BLaER1 treated with 17β-estradiol and CSF1 and Interleukin-3, amounts not matched to agents 10 nM and 100 nM (cell line): ENCODE measurements around the gene NCOA1.
"Not testable (repeated sequence)": the region's sequence is repeated elsewhere in the genome, so short reads cannot be mapped to it uniquely, and the experiment has no call there.

Experiments used
- H3K27ac ChIP-seq, 11 experiments: shearing (Covaris generic); formaldehyde crosslinking; 2 replicates each; pipeline ENCODE4 v1.8.1; 2022
- H3K27me3 ChIP-seq, 11 experiments: shearing (Covaris generic); formaldehyde crosslinking; 2 replicates each; pipeline ENCODE4 v1.8.1; 2022
- H3K36me3 ChIP-seq, 11 experiments: shearing (Covaris generic); formaldehyde crosslinking; 2 replicates each; pipeline ENCODE4 v1.8.1; 2022
- H3K4me1 ChIP-seq, 10 experiments: shearing (Covaris generic); formaldehyde crosslinking; 2 replicates each; pipeline ENCODE4 v1.8.1; 2022
- H3K4me2 ChIP-seq, 11 experiments: shearing (Covaris generic); formaldehyde crosslinking; 2 replicates each; pipeline ENCODE4 v1.8.1; 2022
- H3K4me3 ChIP-seq, 10 experiments: shearing (Covaris generic); formaldehyde crosslinking; 2 replicates each; pipeline ENCODE4 v1.8.1; 2022
- H3K9ac ChIP-seq, 11 experiments: shearing (Covaris generic); formaldehyde crosslinking; 2 replicates each; pipeline ENCODE4 v1.8.1; 2022
- H3K9me3 ChIP-seq, 11 experiments: shearing (Covaris generic); formaldehyde crosslinking; replicated peaks in 1 of 11; 2 replicates each; pipeline ENCODE4 v1.8.1; 2022
- H4K20me1 ChIP-seq, 11 experiments: shearing (Covaris generic); formaldehyde crosslinking; 2 replicates each; pipeline ENCODE4 v1.8.1; 2022
- Cebpa-rat ChIP-seq, 11 experiments: shearing (Covaris generic); IDR thresholded peaks; 2 replicates each; pipeline ENCODE4 v1.8.1; 2022

The NCOA1 gene

DNA sequence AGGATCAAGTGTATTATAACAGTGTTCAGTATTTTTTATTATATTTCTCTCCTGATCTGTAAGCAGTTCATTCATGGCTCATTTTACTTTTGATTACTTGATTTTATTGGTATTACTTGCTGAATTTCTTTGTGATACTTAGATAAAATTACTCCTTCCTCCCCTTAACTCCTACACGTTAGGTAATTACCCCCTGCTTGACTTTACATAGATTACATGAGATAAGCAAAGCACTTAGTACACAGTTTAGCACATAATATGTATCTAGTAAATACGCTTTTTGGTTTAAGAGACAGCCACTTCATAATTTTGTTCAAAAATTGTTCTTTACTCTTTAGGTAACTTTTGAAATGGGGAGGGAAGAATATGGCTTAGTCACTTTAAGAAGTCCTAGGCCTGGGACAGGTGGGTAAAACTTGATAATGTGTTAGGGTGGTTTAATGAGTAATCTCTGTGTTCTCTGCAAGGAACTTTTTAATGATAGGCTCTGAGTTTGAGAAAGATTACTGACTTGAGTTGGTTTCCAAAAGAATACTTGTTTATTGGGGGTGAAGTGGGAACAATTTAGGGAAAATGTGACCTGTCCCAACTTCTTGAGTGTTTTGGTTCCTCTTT, 80.9 kb downstream of the NCOA1 start:
- H3K27me3 ChIP-seq = no peaks in the 10 kb centered on the region
- no peak overlapping the region for H3K4me3 ChIP-seq
- peaks cover 2 to 61% (median 6%) of the 10 kb centered on the region in 11 experiments; a peak in 19 of 22 replicates for H3K36me3 ChIP-seq
- H3K9ac ChIP-seq = no peak overlapping the region
- peaks cover under 1 to 13% (median 10%) of the 10 kb centered on the region in 11 experiments for H3K9me3 ChIP-seq
- no peak overlapping the region for H3K4me2 ChIP-seq
- TF ChIP-seq Cebpa-rat (IDR thresholded peaks at IDR 0.05) = no peak
- peaks cover 0 to 11% (median 0%) of the 10 kb centered on the region in 10 experiments; a peak in 3 of 20 replicates for H3K4me1 ChIP-seq
- H3K27ac ChIP-seq = no peak overlapping the region
- peaks cover 0 to 87% (median 0%) of the 10 kb centered on the region in 11 experiments; a peak in 4 of 22 replicates for H4K20me1 ChIP-seq

GRCh38 chr2:24576146-24576545, 85.1 kb downstream of the NCOA1 start:
- no peak for TF ChIP-seq Cebpa-rat (IDR thresholded peaks at IDR 0.05)
- no peak overlapping the region for H3K4me3 ChIP-seq
- no peak overlapping the region for H3K27ac ChIP-seq
- H4K20me1 ChIP-seq = peaks cover 0 to 98% (median 0%) of the 10 kb centered on the region in 11 experiments; a peak in 4 of 22 replicates
- peaks cover 0 to 27% (median 2%) of the 10 kb centered on the region in 10 experiments; a peak in 8 of 20 replicates for H3K4me1 ChIP-seq
- H3K4me2 ChIP-seq = 0 out of 22 replicates have a peak overlapping the region, but pooled peaks of 1 of the 11 experiments have one; percentile 13
- H3K9ac ChIP-seq = no peak overlapping the region
- H3K27me3 ChIP-seq = no peaks in the 10 kb centered on the region
- H3K36me3 ChIP-seq = peaks cover 0 to 44% (median under 1%) of the 10 kb centered on the region in 11 experiments; a peak in 9 of 22 replicates
- peaks cover 0 to 5% (median under 1%) of the 10 kb centered on the region in 11 experiments; a peak in 8 of 22 replicates for H3K9me3 ChIP-seq

GRCh38 chr2:24576617-24577016, 85.6 kb downstream of the NCOA1 start:
- no peak overlapping the region for H3K4me2 ChIP-seq
- TF ChIP-seq Cebpa-rat (IDR thresholded peaks at IDR 0.05) = no peak
- peaks cover 0 to 10% (median 5%) of the 10 kb centered on the region in 11 experiments; a peak in 8 of 22 replicates for H3K9me3 ChIP-seq
- H3K4me3 ChIP-seq = no peak overlapping the region
- peaks cover 0 to 30% (median 2%) of the 10 kb centered on the region in 10 experiments; a peak in 8 of 20 replicates for H3K4me1 ChIP-seq
- H3K27ac ChIP-seq = no peak overlapping the region
- H3K27me3 ChIP-seq = no peaks in the 10 kb centered on the region
- H3K36me3 ChIP-seq = peaks cover 0 to 44% (median 5%) of the 10 kb centered on the region in 11 experiments; a peak in 9 of 22 replicates
- peaks cover 0 to 98% (median 0%) of the 10 kb centered on the region in 11 experiments; a peak in 4 of 22 replicates for H4K20me1 ChIP-seq
- H3K9ac ChIP-seq = no peak overlapping the region

- peaks cover 0 to 30% (median 2%) of the 10 kb centered on the region in 10 experiments; a peak in 8 of 20 replicates for H3K4me1 ChIP-seq
- peaks cover 0 to 98% (median 0%) of the 10 kb centered on the region in 11 experiments; a peak in 4 of 22 replicates for H4K20me1 ChIP-seq
- peaks cover 0 to 37% (median 5%) of the 10 kb centered on the region in 11 experiments; a peak in 10 of 22 replicates for H3K36me3 ChIP-seq
- no peak for TF ChIP-seq Cebpa-rat (IDR thresholded peaks at IDR 0.05)
- no peak overlapping the region for H3K4me3 ChIP-seq
- H3K4me2 ChIP-seq = peak overlapping the region in 3 of 11 experiments; percentile 8 to 45 (median 17); a peak in 4 of 22 replicates
- H3K9ac ChIP-seq = no peak overlapping the region
- H3K27me3 ChIP-seq = no peaks in the 10 kb centered on the region
- H3K9me3 ChIP-seq = peaks cover 0 to 10% (median 7%) of the 10 kb centered on the region in 11 experiments; a peak in 9 of 22 replicates
- no peak overlapping the region for H3K27ac ChIP-seq
Measured at GRCh38 chr2:24577481-24577880, 86.4 kb downstream of the NCOA1 start.

- no peak for TF ChIP-seq Cebpa-rat (IDR thresholded peaks at IDR 0.05)
- Histone ChIP-seq H4K20me1 (peaks cover 0 to 86% (median 0%) of the 10 kb centered on the region in 11 experiments; a peak in 4 of 22 replicates), H3K27ac (no peak overlapping the region), H3K9me3 (peaks cover 0 to 12% (median 7%) of the 10 kb centered on the region in 11 experiments; a peak in 9 of 22 replicates), H3K4me1 (peaks cover 0 to 30% (median 2%) of the 10 kb centered on the region in 10 experiments; a peak in 8 of 20 replicates), H3K36me3 (peaks cover 0 to 45% (median 5%) of the 10 kb centered on the region in 11 experiments; a peak in 10 of 22 replicates), H3K9ac (no peak overlapping the region), H3K27me3 (no peaks in the 10 kb centered on the region), H3K4me3 (no peak overlapping the region), H3K4me2 (no peak overlapping the region)
Measured at GRCh38 chr2:24579053-24579803, 88.2 kb downstream of the NCOA1 start.

GRCh38 chr2:24580561-24580960, 89.5 kb downstream of the NCOA1 start:
- Histone ChIP-seq H3K4me2 (no peak overlapping the region), H3K36me3 (peaks cover 0 to 54% (median 5%) of the 10 kb centered on the region in 11 experiments; a peak in 10 of 22 replicates), H3K27me3 (no peaks in the 10 kb centered on the region), H3K9ac (no peak overlapping the region), H4K20me1 (peaks cover 0 to 83% (median 0%) of the 10 kb centered on the region in 11 experiments; a peak in 4 of 22 replicates), H3K4me3 (no peak overlapping the region), H3K4me1 (peaks cover 0 to 30% (median 2%) of the 10 kb centered on the region in 10 experiments; a peak in 8 of 20 replicates), H3K9me3 (peaks cover 0 to 12% (median 7%) of the 10 kb centered on the region in 11 experiments; a peak in 9 of 22 replicates), H3K27ac (no peak overlapping the region)
- no peak for TF ChIP-seq Cebpa-rat (IDR thresholded peaks at IDR 0.05)

GRCh38 chr2:24581971-24582370, 90.9 kb downstream of the NCOA1 start:
- Histone ChIP-seq H3K9me3 (peaks cover 0 to 12% (median 7%) of the 10 kb centered on the region in 11 experiments; a peak in 9 of 22 replicates), H3K4me1 (peaks cover 0 to 26% (median 2%) of the 10 kb centered on the region in 10 experiments; a peak in 8 of 20 replicates), H4K20me1 (peaks cover 0 to 80% (median 0%) of the 10 kb centered on the region in 11 experiments; a peak in 6 of 22 replicates), H3K36me3 (peaks cover 0 to 57% (median 13%) of the 10 kb centered on the region in 11 experiments; a peak in 14 of 22 replicates)
- not testable (repeated sequence) for H3K27me3 ChIP-seq, H3K4me3 ChIP-seq, H3K4me2 ChIP-seq, H3K9ac ChIP-seq, H3K27ac ChIP-seq

- H3K9me3 ChIP-seq = peaks cover 0 to 6% (median 0%) of the 10 kb centered on the region in 11 experiments; a peak in 3 of 22 replicates
- peaks cover 0 to 83% (median 15%) of the 10 kb centered on the region in 11 experiments; a peak in 16 of 22 replicates for H3K36me3 ChIP-seq
- peaks cover 0 to 7% (median 0%) of the 10 kb centered on the region in 10 experiments; a peak in 2 of 20 replicates for H3K4me1 ChIP-seq
- H4K20me1 ChIP-seq = peaks cover 0 to 80% (median 0%) of the 10 kb centered on the region in 11 experiments; a peak in 6 of 22 replicates
- H3K27ac ChIP-seq = no peak overlapping the region
- H3K27me3 ChIP-seq = no peaks in the 10 kb centered on the region
- TF ChIP-seq Cebpa-rat (IDR thresholded peaks at IDR 0.05) = no peak
- H3K9ac ChIP-seq = no peak overlapping the region
- no peak overlapping the region for H3K4me2 ChIP-seq
- no peak overlapping the region for H3K4me3 ChIP-seq
Measured at GRCh38 chr2:24586955-24587354, 95.9 kb downstream of the NCOA1 start.
